WTC11 (cell line): ENCODE results near the gene UBE2F. TPM values are rescaled to one million over a fixed set of nuclear protein-coding genes. Genes with fewer than 3 reads are reported as not detected.

Experiments used
- ATAC-seq: fragments of 200-7000 bp; cut with Tn5 transposase; 2 replicates; pipeline ENCODE4 v1.10.0; 2021; ENCODE audit warnings: mild to moderate bottlenecking, moderate library complexity
- CTCF ChIA-PET: fragments of 300-600 bp; sonication (Branson Sonifier 250); formaldehyde crosslinking; loops from one replicate; lab custom pipeline; 2021; ENCODE audit warnings: antibody characterized with exemption; lab: Charles Lee
- POLR2A ChIA-PET: fragments of 350-600 bp; sonication (Branson Sonifier 250); formaldehyde crosslinking; loops from one replicate; lab custom pipeline; 2021; ENCODE audit warnings: antibody characterized with exemption; lab: Charles Lee
- DNase-seq: peaks from one replicate; pipeline ENCODE4 v3.0.0; 2021; ENCODE audit warnings: low spot score
- H3K27ac Mint-ChIP-seq: 2 replicates; pipeline ENCODE4 v1.8.0; 2021; ENCODE audit warnings: mixed read lengths
- H3K27me3 Mint-ChIP-seq: 2 replicates; pipeline ENCODE4 v1.8.0; 2021; ENCODE audit warnings: low read depth, mild to moderate bottlenecking, moderate library complexity, mixed read lengths
- H3K36me3 Mint-ChIP-seq: 2 replicates; pipeline ENCODE4 v1.8.0; 2021; ENCODE audit warnings: mixed read lengths
- H3K4me1 Mint-ChIP-seq: 2 replicates; pipeline ENCODE4 v1.8.0; 2022; ENCODE audit warnings: mixed read lengths
- H3K4me3 Mint-ChIP-seq: 2 replicates; pipeline ENCODE4 v1.8.0; 2021; ENCODE audit warnings: mild to moderate bottlenecking, moderate library complexity, mixed read lengths
- H3K9me3 Mint-ChIP-seq: 2 replicates; pipeline ENCODE4 v1.8.0; 2021; ENCODE audit warnings: mixed read lengths
- ARID4B ChIP-seq: sonication (generic); formaldehyde crosslinking; IDR thresholded peaks from 2 replicates; pipeline ENCODE4 v1.8.0; 2023; ENCODE audit warnings: missing genetic modification reagents, mild to moderate bottlenecking, borderline replicate concordance
- HMGA2 ChIP-seq: fragments of 250-450 bp; sonication (Bioruptor Pico); IDR thresholded peaks from 2 replicates; pipeline ENCODE4 v1.4.0; 2021; ENCODE audit warnings: mild to moderate bottlenecking, moderate library complexity
- JAZF1 ChIP-seq: fragments of 250-450 bp; sonication (Bioruptor Pico); IDR thresholded peaks from 2 replicates; pipeline ENCODE4 v1.9.0; 2021; ENCODE audit warnings: moderate library complexity, mild to moderate bottlenecking, inconsistent platforms
- JUN ChIP-seq: sonication (generic); formaldehyde crosslinking; IDR thresholded peaks from 2 replicates; pipeline ENCODE4 v1.8.0; 2023; ENCODE audit warnings: mild to moderate bottlenecking, missing genetic modification reagents
- MLX ChIP-seq: sonication (generic); formaldehyde crosslinking; IDR thresholded peaks from 2 replicates; pipeline ENCODE4 v1.8.1; 2023; ENCODE audit warnings: mild to moderate bottlenecking, missing genetic modification reagents, moderate library complexity
- MXD4 ChIP-seq: fragments of 250-450 bp; sonication (Bioruptor Pico); IDR thresholded peaks from 2 replicates; pipeline ENCODE4 v1.8.0; 2021; ENCODE audit warnings: mild to moderate bottlenecking, moderate library complexity, borderline replicate concordance
- NR3C1 ChIP-seq: sonication (generic); formaldehyde crosslinking; conservative IDR thresholded peaks from 2 replicates; pipeline ENCODE4 v1.8.1; 2023; ENCODE audit warnings: low read depth, mild to moderate bottlenecking, missing genetic modification reagents
- PRDM15 ChIP-seq: sonication (generic); formaldehyde crosslinking; IDR thresholded peaks from 2 replicates; pipeline ENCODE4 v1.8.0; 2022; ENCODE audit warnings: missing genetic modification reagents
- STAT6 ChIP-seq: sonication (generic); formaldehyde crosslinking; conservative IDR thresholded peaks from 2 replicates; pipeline ENCODE4 v1.8.1; 2023; ENCODE audit warnings: mild to moderate bottlenecking, low read depth, missing genetic modification reagents, moderate library complexity
- TCF7 ChIP-seq: sonication (generic); formaldehyde crosslinking; IDR thresholded peaks from 2 replicates; pipeline ENCODE4 v1.8.0; 2022; ENCODE audit warnings: mild to moderate bottlenecking, low read depth, missing genetic modification reagents, moderate library complexity
- ZBTB43 ChIP-seq: sonication (generic); formaldehyde crosslinking; IDR thresholded peaks from 2 replicates; pipeline ENCODE4 v1.8.1; 2023; ENCODE audit warnings: mild to moderate bottlenecking, missing genetic modification reagents
- ZMAT4 ChIP-seq: fragments of 250-450 bp; sonication (Bioruptor Pico); IDR thresholded peaks from 2 replicates; pipeline ENCODE4 v1.9.0; 2021; ENCODE audit warnings: mild to moderate bottlenecking
- ZNF138 ChIP-seq: sonication (generic); formaldehyde crosslinking; conservative IDR thresholded peaks from 2 replicates; pipeline ENCODE4 v1.8.1; 2022; ENCODE audit warnings: mild to moderate bottlenecking, moderate library complexity, missing genetic modification reagents
- ZNF416 ChIP-seq: fragments of 250-450 bp; sonication (Bioruptor Pico); IDR thresholded peaks from 2 replicates; pipeline ENCODE4 v1.9.0; 2021; ENCODE audit warnings: mild to moderate bottlenecking, inconsistent platforms
- ZNF425 ChIP-seq: fragments of 250-450 bp; sonication (Bioruptor Pico); conservative IDR thresholded peaks from 2 replicates; pipeline ENCODE4 v1.9.0; 2021; ENCODE audit warnings: mild to moderate bottlenecking
- ZNF671 ChIP-seq: fragments of 250-450 bp; sonication (Bioruptor Pico); IDR thresholded peaks from 2 replicates; pipeline ENCODE4 v1.8.0; 2021; ENCODE audit warnings: mild to moderate bottlenecking
- total RNA-seq: library from RNA; stranded (reverse); gene quantifications from 3 replicates; pipeline ENCODE4 v1.2.3, GENCODE V29; 2021

UBE2F gene
- total RNA-seq, 1 experiment from 2014 or later: 49.5 TPM

GRCh38 chr2:238029853-238030252 is 63.0 kb downstream of the UBE2F start:
- no peak overlapping the region for H3K4me3 Mint-ChIP-seq
- TF ChIP-seq NR3C1 (CRISPR knock-in tag) (no peak), TCF7 (no peak), JAZF1 (no peak), ZNF425 (CRISPR knock-in tag) (no peak), ZNF671 (CRISPR knock-in tag) (no peak), JUN (CRISPR knock-in tag) (no peak), ZBTB43 (CRISPR knock-in tag) (no peak), MXD4 (no peak), STAT6 (no peak), MLX (no peak), ZMAT4 (CRISPR knock-in tag) (no peak), ZNF138 (CRISPR knock-in tag) (no peak), PRDM15 (CRISPR knock-in tag) (no peak), ZNF416 (CRISPR knock-in tag) (no peak), ARID4B (CRISPR knock-in tag) (no peak), HMGA2 (CRISPR knock-in tag) (no peak)
- H3K27ac Mint-ChIP-seq: no peak overlapping the region
- CTCF ChIA-PET: interaction anchor here (1.2 kb wide), 1 partner anchor 172 kb away, joined by 3 read pairs; no protein-coding TSS in a partner anchor
- peaks cover 20% of the 10 kb centered on the region for H3K4me1 Mint-ChIP-seq
- H3K36me3 Mint-ChIP-seq: peaks cover 37% of the 10 kb centered on the region
- H3K27me3 Mint-ChIP-seq: no peaks in the 10 kb centered on the region
- no peak for ATAC-seq
- no peaks in the 10 kb centered on the region for H3K9me3 Mint-ChIP-seq
- DNase-seq: no peak
- POLR2A ChIA-PET: interaction anchor here (0.9 kb wide), 1 partner anchor 51 kb away, joined by 3 read pairs; no protein-coding TSS in a partner anchor
